HepG2 (cell line): Measurements from ENCODE around the gene C19orf38. TPM values are rescaled to one million over a fixed set of nuclear protein-coding genes. Genes with fewer than 3 reads are reported as not detected.

Source experiments
- EED ChIP-seq: sonication (generic); formaldehyde crosslinking; IDR thresholded peaks from 2 replicates; pipeline ENCODE4 v1.5.0; 2020; ENCODE audit warnings: mild to moderate bottlenecking, missing genetic modification reagents
- GATAD1 ChIP-seq: IDR thresholded peaks from 2 replicates; pipeline ENCODE4 v1.6.1; 2016; ENCODE audit warnings: missing genetic modification reagents, missing compliant biosample characterization
- JARID2 ChIP-seq: sonication (generic); formaldehyde crosslinking; IDR thresholded peaks from 2 replicates; pipeline ENCODE4 v1.8.1; 2023; ENCODE audit warnings: missing genetic modification reagents, inconsistent platforms; ENCODE audit not compliant: insufficient replicate concordance
- KDM4B ChIP-seq: sonication (generic); formaldehyde crosslinking; IDR thresholded peaks from 2 replicates; pipeline ENCODE4 v1.4.0; 2020; ENCODE audit warnings: missing genetic modification reagents
- KDM5B ChIP-seq: sonication (generic); formaldehyde crosslinking; IDR thresholded peaks from 2 replicates; pipeline ENCODE4 v1.4.0; 2020; ENCODE audit warnings: missing genetic modification reagents, mild to moderate bottlenecking, borderline replicate concordance
- MAFG ChIP-seq: sonication (generic); formaldehyde crosslinking; IDR thresholded peaks from 2 replicates; pipeline ENCODE4 v1.5.1; 2020; ENCODE audit warnings: mild to moderate bottlenecking, missing genetic modification reagents
- SIX1 ChIP-seq: sonication (generic); formaldehyde crosslinking; IDR thresholded peaks from 2 replicates; pipeline ENCODE4 v1.4.0; 2020; ENCODE audit warnings: missing genetic modification reagents, borderline replicate concordance
- ZBTB21 ChIP-seq: sonication (generic); formaldehyde crosslinking; IDR thresholded peaks from 2 replicates; pipeline ENCODE4 v1.4.0; 2020; ENCODE audit warnings: missing genetic modification reagents
- ZC3H13 ChIP-seq: sonication (generic); formaldehyde crosslinking; IDR thresholded peaks from 2 replicates; pipeline ENCODE4 v1.8.1; 2023; ENCODE audit warnings: mild to moderate bottlenecking, missing genetic modification reagents, moderate library complexity
- ZMYM3 ChIP-seq: sonication (generic); formaldehyde crosslinking; IDR thresholded peaks from 2 replicates; pipeline ENCODE4 v1.5.1; 2020; ENCODE audit warnings: mild to moderate bottlenecking, missing genetic modification reagents
- ZNF12 ChIP-seq: sonication (generic); formaldehyde crosslinking; IDR thresholded peaks from 2 replicates; pipeline ENCODE4 v1.5.0; 2020; ENCODE audit warnings: missing genetic modification reagents
- ZNF121 ChIP-seq: sonication (generic); formaldehyde crosslinking; IDR thresholded peaks from 2 replicates; pipeline ENCODE4 v1.5.0; 2020; ENCODE audit warnings: mild to moderate bottlenecking, missing genetic modification reagents
- ZNF224 ChIP-seq: sonication (generic); formaldehyde crosslinking; IDR thresholded peaks from 2 replicates; pipeline ENCODE4 v1.5.0; 2020; ENCODE audit warnings: mild to moderate bottlenecking, missing genetic modification reagents
- ZNF235 ChIP-seq: sonication (generic); formaldehyde crosslinking; IDR thresholded peaks from 2 replicates; pipeline ENCODE4 v1.8.1; 2023; ENCODE audit warnings: mild to moderate bottlenecking, missing genetic modification reagents, borderline replicate concordance
- ZNF703 ChIP-seq: sonication (generic); formaldehyde crosslinking; IDR thresholded peaks from 2 replicates; pipeline ENCODE4 v1.5.1; 2020; ENCODE audit warnings: missing genetic modification reagents, mild to moderate bottlenecking, moderate library complexity, borderline replicate concordance
- ZNF790 ChIP-seq: sonication (generic); formaldehyde crosslinking; IDR thresholded peaks from 2 replicates; pipeline ENCODE4 v1.8.0; 2022; ENCODE audit warnings: missing genetic modification reagents, mild to moderate bottlenecking, borderline replicate concordance
- ZNF878 ChIP-seq: sonication (generic); formaldehyde crosslinking; IDR thresholded peaks from 2 replicates; pipeline ENCODE4 v1.8.1; 2023; ENCODE audit warnings: mild to moderate bottlenecking, missing genetic modification reagents, moderate library complexity
- polyA plus RNA-seq, 8 experiments: library from polyadenylated mRNA; depleted of rRNA in 3 of 8; stranded (reverse) in 7 of 8; unstranded in 1 of 8; fragments of >200 nt; fragmentation: Illumina TruSeq in 4 of 8; extraction: Trizol in 4 of 8; gene quantifications; 2 replicates each; pipeline versions ENCODE4 v1.2.1 to v1.2.3, GENCODE V29; 2011 to 2016; ENCODE audit warnings: low read depth in 4 of 8, missing spikeins in 1 of 8, mixed read lengths in 1 of 8; ENCODE audit not compliant: insufficient read depth in 1 of 8
- total RNA-seq, 5 experiments: library from RNA; depleted of rRNA; stranded (reverse); fragments of >200 nt; fragmentation: Illumina TruSeq; extraction: Trizol; gene quantifications; 2 replicates each; pipeline ENCODE4 v1.2.3, GENCODE V29; 2016; ENCODE audit warnings: low read depth in 1 of 5
- TF ChIP-seq, protein P1 (sequence below): sonication (generic); formaldehyde crosslinking; IDR thresholded peaks from 2 replicates; pipeline ENCODE4 v1.4.0; 2020; ENCODE audit warnings: missing genetic modification reagents
- TF ChIP-seq, protein P2 (sequence below): sonication (generic); formaldehyde crosslinking; IDR thresholded peaks from 2 replicates; pipeline ENCODE4 v1.8.1; 2022; ENCODE audit warnings: low read depth, mild to moderate bottlenecking, missing genetic modification reagents
- TF ChIP-seq, protein P3 (sequence below): sonication (generic); formaldehyde crosslinking; IDR thresholded peaks from 2 replicates; pipeline ENCODE4 v1.8.0; 2022; ENCODE audit warnings: mild to moderate bottlenecking, missing genetic modification reagents
- TF ChIP-seq, protein P4 (sequence below): sonication (generic); formaldehyde crosslinking; IDR thresholded peaks from 2 replicates; pipeline ENCODE4 v1.5.1; 2020; ENCODE audit warnings: missing genetic modification reagents, mild to moderate bottlenecking, borderline replicate concordance

The C19orf38 gene
- total and polyA plus RNA-seq, 2 of the 13 experiments (the other 11 are each of a cell fraction or from before 2014, with no cell fraction given): 0.11 TPM; not detected in 1

DNA sequence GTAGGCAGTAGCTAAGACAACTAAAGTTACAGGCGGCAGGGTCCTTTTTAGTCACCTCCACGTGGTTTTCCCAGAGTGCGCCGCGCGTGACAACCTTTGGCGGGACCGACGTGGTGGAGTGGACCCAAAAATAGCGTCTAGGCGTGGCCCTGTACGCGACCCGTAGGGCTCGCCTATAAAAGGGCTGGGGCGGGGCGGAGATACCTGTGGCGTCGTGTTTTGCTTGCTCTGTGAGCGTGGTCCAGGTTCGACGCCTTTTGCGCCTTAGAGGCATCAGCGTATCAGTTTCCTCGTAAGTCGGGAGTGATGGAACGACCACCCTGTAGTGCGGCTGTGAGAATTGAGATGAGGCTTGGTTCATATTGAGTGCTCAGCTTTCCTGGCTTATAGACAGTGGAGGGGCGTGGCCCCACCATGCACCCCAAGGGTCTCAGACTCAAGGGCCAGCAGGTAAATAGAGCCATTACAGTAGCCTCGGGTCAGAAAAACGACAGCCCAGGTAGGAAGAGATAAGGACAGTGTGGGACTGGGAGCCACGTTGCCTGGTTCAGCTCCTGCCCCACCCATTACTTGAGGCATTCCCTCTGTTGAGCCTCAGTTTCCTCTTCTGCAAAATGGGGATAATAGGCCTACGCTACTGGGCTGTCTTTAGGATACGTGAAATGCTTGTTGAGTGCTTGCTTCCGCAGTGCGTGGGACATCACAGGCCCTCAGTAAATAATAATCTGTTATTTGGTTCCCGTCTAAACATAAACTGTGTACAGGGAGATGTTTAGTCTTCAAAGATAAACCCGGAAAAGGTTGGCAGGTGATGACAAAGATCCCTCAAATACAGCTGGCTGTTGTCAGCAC, 11.5 kb upstream of the C19orf38 start (continued):
- TF ChIP-seq JARID2 (peak; percentile 8), ZNF703 (CRISPR knock-in tag) (no peak), ZNF12 (CRISPR knock-in tag) (peak; percentile 30; the same call in 1 of the 2 replicates), MAFG (CRISPR knock-in tag) (no peak), EED (CRISPR knock-in tag) (peak; percentile 48; the same call in 1 of the 2 replicates), ZBTB21 (CRISPR knock-in tag) (no peak), ZNF790 (CRISPR knock-in tag) (peak; percentile 79; the same call in 1 of the 2 replicates), KDM5B (CRISPR knock-in tag) (peak; percentile 85; the same call in 1 of the 2 replicates), ZMYM3 (CRISPR knock-in tag) (0 out of 2 replicates have a peak, but pooled peaks have one; percentile 10), GATAD1 (CRISPR knock-in tag) (peak; percentile 75; the same call in 1 of the 2 replicates), KDM4B (CRISPR knock-in tag) (no peak), ZNF235 (CRISPR knock-in tag) (no peak), ZC3H13 (no peak; the same call in 1 of the 2 replicates), ZNF878 (no peak), ZNF121 (CRISPR knock-in tag) (no peak), SIX1 (CRISPR knock-in tag) (no peak), ZNF224 (peak; percentile 59; the same call in 1 of the 2 replicates)
- TF ChIP-seq, protein P1, sequence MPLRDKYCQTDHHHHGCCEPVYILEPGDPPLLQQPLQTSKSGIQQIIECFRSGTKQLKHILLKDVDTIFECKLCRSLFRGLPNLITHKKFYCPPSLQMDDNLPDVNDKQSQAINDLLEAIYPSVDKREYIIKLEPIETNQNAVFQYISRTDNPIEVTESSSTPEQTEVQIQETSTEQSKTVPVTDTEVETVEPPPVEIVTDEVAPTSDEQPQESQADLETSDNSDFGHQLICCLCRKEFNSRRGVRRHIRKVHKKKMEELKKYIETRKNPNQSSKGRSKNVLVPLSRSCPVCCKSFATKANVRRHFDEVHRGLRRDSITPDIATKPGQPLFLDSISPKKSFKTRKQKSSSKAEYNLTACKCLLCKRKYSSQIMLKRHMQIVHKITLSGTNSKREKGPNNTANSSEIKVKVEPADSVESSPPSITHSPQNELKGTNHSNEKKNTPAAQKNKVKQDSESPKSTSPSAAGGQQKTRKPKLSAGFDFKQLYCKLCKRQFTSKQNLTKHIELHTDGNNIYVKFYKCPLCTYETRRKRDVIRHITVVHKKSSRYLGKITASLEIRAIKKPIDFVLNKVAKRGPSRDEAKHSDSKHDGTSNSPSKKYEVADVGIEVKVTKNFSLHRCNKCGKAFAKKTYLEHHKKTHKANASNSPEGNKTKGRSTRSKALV (CRISPR knock-in tag): 0 out of 2 replicates have a peak, but pooled peaks have one; percentile 32
- TF ChIP-seq, protein P2, sequence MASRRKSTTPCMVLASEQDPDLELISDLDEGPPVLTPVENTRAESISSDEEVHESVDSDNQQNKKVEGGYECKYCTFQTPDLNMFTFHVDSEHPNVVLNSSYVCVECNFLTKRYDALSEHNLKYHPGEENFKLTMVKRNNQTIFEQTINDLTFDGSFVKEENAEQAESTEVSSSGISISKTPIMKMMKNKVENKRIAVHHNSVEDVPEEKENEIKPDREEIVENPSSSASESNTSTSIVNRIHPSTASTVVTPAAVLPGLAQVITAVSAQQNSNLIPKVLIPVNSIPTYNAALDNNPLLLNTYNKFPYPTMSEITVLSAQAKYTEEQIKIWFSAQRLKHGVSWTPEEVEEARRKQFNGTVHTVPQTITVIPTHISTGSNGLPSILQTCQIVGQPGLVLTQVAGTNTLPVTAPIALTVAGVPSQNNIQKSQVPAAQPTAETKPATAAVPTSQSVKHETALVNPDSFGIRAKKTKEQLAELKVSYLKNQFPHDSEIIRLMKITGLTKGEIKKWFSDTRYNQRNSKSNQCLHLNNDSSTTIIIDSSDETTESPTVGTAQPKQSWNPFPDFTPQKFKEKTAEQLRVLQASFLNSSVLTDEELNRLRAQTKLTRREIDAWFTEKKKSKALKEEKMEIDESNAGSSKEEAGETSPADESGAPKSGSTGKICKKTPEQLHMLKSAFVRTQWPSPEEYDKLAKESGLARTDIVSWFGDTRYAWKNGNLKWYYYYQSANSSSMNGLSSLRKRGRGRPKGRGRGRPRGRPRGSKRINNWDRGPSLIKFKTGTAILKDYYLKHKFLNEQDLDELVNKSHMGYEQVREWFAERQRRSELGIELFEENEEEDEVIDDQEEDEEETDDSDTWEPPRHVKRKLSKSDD (CRISPR knock-in tag): 0 out of 2 replicates have a peak, but pooled peaks have one; percentile 44
- TF ChIP-seq, protein P3, sequence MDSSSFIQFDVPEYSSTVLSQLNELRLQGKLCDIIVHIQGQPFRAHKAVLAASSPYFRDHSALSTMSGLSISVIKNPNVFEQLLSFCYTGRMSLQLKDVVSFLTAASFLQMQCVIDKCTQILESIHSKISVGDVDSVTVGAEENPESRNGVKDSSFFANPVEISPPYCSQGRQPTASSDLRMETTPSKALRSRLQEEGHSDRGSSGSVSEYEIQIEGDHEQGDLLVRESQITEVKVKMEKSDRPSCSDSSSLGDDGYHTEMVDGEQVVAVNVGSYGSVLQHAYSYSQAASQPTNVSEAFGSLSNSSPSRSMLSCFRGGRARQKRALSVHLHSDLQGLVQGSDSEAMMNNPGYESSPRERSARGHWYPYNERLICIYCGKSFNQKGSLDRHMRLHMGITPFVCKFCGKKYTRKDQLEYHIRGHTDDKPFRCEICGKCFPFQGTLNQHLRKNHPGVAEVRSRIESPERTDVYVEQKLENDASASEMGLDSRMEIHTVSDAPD (CRISPR knock-in tag): peak; percentile 72
- TF ChIP-seq, protein P4, sequence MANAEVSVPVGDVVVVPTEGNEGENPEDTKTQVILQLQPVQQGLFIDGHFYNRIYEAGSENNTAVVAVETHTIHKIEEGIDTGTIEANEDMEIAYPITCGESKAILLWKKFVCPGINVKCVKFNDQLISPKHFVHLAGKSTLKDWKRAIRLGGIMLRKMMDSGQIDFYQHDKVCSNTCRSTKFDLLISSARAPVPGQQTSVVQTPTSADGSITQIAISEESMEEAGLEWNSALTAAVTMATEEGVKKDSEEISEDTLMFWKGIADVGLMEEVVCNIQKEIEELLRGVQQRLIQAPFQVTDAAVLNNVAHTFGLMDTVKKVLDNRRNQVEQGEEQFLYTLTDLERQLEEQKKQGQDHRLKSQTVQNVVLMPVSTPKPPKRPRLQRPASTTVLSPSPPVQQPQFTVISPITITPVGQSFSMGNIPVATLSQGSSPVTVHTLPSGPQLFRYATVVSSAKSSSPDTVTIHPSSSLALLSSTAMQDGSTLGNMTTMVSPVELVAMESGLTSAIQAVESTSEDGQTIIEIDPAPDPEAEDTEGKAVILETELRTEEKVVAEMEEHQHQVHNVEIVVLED (CRISPR knock-in tag): peak; percentile 78
